ENCODE measurements around the gene STK33.

The STK33 gene

DNA sequence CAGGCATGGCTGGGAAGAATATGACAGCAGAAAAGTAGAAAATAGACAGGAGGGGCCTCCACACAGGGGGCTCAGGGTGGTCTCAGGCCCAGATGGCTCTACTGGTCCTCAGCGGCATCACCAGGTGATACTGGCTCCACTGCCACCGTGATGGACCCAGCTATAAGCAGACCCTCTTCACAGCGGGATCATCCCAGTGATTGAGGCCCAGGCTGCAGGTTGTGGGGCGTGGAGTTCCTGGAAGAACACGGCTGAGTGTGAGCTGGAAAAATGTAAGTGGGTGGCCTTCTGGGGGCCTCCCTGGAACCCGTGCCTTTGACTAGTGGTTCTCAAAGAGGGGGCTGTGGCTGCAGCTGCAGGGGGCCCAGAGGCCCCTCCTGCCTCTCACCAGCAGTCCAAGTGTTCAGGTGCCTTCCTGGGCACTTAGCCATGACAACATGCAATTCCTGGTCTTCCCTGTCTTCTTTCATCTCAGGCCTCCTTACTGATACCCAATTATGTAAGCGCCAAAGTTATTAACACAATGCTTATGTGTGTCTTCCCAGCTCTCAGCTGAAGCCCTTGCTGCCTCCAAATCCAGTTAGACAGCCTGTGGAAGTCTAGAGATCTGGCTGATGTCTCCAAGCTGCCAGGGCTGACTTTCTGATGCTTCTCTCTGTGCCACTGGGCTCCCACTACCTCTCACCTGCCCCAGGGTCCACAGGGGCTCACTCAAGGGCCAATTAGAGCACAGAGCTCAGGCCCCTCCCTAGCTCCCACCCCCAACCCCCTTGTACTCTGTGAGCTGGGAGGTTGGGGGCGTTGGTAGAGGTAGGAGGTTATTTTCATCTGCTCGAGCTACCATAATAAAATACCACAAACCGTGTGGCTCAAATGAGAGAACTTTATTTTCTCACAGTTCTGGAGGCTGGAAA is 220.3 kb downstream of the STK33 start:
- peak; percentile 29 for DNase-seq (ENCODE audit: low spot score)

DNA sequence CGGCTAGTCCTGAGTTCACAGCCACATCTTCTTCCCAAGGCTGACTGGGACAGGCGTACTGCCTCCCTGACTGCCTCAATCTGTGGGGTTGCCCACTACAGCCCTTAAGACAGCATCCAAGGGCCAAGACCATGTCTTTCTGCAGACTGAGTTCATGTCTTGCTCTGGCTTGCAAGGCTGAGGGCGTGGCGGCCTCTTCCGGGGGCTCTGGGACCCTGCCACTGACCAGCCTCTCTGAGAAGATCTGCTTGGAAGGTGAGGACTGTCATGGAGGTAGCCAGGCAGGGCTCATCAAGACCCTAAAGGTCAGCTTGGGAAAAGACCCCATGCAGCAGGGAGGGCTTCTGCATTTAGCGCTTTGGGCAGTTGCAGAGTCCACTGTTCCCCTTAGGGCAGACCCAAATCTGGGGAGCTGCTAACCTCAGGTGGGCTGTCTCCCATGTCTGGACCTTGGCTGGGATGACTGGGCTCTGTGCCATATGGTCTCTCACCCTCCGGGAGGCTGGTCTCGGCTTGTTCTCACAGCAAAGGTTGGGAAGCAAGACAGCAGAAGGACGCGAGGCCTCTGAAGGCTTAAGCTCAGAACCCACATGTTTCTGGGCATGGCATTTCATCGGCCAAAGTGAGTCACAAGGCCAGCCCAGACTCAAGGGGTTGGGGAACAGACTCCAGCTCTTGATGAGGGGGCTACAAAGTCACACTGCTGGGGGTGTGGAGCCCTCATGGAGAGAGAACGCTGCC is 221.2 kb downstream of the STK33 start:
- DNase-seq (ENCODE audit: low spot score), result no peak

- no peak for DNase-seq (ENCODE audit: low spot score)
Measured at GRCh38 chr11:8371516-8371884, 222.5 kb downstream of the STK33 start.

- no peak for DNase-seq (ENCODE audit: low spot score)
Measured at GRCh38 chr11:8370812-8371515, 223.1 kb downstream of the STK33 start.

- no peak for DNase-seq (ENCODE audit: low spot score)
Measured at GRCh38 chr11:8369592-8370205, 224.3 kb downstream of the STK33 start.

GRCh38 chr11:8368772-8369171 is 225.3 kb downstream of the STK33 start:
- DNase-seq (ENCODE audit: low spot score), result no peak

DNA sequence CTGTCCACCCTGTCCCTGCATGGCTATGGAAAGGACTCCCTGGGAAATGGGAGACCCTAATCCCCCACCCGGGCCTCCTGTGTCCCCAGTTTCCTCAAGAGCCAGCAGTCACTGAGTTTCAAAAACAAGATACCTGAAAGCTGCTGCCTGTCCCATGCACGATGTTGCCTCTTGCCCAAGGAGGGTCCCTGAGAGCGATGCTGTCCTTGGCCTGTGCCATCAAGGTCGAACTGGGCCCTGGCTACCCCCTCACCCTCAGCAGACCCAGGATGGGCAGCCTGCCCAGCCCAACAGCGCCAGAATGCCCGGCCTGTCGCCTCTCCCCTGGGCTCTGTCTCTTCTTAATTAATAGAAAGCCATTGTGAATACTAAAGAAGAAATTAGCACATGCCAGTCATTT is 225.8 kb downstream of the STK33 start:
- DNase-seq (ENCODE audit: low spot score), result no peak

DNA sequence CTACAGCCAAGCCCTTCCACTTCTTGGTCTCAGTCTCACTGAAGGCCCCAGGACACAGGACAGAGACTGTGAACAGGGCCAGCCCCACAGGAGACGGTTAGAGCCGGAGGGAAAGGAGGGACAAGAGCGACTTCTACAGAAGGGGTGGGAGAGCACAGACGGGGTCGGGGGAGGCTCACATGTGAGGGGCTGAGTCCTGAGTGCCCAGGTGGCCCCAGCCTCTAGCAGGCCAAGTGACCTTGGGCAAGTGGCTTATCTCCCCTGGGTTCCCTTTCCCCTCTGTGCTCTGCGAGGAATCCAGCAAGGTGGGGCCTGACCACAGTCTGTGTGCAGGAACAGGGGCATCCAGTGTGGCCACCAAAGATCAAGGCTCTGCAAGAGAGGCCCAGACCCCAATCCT is 227.7 kb downstream of the STK33 start:
- no peak for DNase-seq (ENCODE audit: low spot score)

DNA sequence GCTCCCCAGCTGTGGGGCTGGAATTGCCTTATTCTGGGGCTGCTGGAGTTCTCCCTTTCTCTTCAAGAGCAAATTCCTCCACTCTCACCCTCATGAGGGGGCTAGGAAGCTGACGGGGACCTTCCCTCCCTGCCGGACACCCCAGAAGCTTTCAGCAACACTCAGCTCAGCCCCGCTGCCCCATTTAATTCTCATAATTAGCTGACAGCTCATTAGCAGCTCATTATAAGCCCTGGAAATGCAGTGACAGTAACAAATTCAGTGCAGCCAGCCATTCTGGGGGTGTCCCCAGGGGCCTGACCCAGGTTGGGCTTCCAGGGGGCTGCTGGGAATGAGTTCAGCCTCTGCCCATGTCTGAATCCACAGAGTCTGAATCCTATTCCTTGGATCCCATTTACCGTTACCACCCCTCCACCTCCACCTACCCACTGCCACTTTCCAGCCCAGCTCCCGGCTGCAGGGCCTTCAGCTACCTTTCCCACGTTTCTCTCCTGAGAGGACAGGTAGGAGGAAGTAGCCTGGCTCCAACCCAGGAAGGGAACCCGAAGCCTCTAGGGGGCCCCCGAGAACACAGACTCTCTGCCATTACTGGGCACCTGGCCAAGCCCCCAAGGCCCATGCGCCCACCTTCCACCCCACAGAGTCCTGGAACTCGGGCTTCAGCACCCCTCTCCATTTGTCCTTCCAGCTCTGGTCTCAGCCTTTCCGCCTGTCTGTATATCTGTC is 228.6 kb downstream of the STK33 start:
- no peak for DNase-seq (ENCODE audit: low spot score)

GRCh38 chr11:8363921-8364320 is 230.1 kb downstream of the STK33 start:
- DNase-seq (ENCODE audit: low spot score), result no peak

- DNase-seq (ENCODE audit: low spot score), result no peak
Measured at GRCh38 chr11:8362899-8363298, 231.1 kb downstream of the STK33 start.

DNA sequence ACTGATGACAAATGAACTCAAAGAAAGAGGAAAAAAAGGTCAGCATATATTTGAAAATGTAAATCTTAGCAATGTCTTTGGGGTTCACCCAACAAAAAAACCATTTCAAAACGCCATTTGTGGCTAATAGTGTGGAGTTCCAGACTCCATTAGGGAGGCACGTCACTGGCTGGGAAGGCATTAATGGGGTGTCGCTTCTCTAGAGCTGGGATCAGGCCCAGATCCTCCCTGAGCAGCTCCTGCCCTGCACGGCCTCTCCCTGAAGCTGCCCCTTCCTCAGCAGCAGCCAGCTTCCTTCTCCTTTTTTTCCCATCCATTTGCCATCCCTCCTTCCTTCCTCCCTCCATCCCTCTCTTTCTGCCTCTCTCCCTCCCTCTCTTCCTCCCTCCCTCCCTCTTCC is 231.5 kb downstream of the STK33 start:
- DNase-seq (ENCODE audit: low spot score), result no peak

GRCh38 chr11:8361664-8362210 is 232.3 kb downstream of the STK33 start:
- DNase-seq (ENCODE audit: low spot score), result no peak

- DNase-seq (ENCODE audit: low spot score), result no peak
Measured at GRCh38 chr11:8361206-8361605, 232.8 kb downstream of the STK33 start.

DNA sequence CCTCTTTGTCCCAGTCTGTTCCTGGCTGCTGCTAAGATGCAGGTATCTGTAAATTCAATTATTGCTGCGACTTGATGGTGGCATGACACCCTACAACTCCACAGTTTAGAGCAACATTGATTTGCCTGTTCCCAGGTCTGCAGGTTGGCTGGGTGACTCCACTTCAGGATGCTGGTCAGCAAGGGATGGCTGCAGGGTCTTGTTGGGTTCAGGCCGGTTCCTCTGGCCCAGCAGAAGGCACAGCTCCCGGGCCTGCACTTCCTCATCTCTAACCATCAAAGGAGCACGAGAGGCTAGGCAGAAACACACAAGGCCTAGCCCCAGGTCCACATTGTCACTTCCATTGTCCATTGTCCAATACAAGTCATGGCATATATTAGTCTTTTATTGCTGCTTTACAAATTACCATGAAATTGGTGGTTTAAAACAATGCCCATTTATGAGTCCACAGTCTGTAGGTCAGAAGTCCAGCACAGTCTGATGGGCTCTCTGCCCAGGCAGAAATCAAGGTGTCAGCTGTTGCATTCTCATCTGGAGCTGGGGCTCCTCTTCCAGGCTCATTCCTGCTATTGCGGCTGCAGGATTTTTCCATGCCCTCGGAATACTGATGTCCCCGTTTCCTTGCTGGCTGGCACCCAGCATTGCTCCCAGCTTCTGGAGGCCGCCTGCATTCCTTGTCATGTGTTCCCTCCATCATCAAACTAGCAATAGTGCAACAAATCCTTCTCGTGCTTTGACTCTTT is 233.8 kb downstream of the STK33 start:
- DNase-seq (ENCODE audit: low spot score), result no peak

GRCh38 chr11:8359521-8359920 is 234.5 kb downstream of the STK33 start:
- DNase-seq (ENCODE audit: low spot score), result no peak

DNA sequence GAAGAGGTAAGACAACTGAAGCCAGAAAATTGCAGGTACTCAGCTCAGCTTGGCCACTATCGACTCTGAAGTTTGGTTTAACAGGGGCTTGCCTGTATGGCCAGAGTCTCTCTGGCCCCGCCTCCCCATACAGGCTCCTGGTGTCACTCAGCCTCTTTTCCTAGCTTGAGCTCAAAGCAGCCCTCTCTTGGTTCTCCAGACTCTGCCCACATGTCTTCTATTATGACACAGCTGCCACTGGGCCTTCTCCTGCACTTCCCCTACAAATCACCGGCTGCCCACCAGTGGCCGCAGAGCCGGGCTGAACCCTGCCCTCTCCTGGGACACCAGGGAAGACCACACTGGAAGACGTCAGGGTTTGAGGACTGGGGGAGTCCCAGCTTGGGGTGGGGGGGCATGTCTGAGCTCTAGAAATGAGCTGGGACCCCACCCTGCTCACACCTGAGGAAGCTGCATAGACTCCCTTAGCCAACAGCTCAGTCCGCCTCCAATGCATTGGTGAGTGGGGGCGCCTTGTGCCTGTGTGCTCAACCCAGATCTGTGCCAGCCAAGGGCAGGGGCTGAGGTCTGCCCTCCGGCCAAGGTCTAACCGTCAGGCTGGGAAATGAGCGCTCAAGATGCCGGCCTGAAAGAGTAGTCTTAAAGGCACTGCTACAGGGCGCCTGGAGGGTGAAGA is 236.0 kb downstream of the STK33 start:
- DNase-seq (ENCODE audit: low spot score), result no peak

DNA sequence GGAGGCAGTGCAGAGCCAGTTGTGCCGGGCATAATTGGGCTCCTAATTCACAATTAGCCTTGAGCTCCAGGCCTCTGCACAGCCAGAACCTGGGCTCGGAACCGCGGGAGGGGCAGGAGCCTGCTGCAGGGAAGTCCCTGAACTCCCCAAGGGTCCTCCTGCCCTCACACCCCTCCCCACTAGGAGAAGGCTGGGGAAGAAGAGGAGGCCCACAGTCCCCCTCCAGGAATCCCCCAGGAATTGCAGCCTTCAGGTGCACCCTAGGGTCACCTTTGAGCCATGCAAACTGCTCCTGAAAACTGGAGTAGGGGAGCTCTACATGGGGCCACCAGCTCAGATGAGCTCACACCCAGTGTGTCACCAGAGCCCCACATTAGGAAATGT is 236.5 kb downstream of the STK33 start:
- no peak for DNase-seq (ENCODE audit: low spot score)

DNA sequence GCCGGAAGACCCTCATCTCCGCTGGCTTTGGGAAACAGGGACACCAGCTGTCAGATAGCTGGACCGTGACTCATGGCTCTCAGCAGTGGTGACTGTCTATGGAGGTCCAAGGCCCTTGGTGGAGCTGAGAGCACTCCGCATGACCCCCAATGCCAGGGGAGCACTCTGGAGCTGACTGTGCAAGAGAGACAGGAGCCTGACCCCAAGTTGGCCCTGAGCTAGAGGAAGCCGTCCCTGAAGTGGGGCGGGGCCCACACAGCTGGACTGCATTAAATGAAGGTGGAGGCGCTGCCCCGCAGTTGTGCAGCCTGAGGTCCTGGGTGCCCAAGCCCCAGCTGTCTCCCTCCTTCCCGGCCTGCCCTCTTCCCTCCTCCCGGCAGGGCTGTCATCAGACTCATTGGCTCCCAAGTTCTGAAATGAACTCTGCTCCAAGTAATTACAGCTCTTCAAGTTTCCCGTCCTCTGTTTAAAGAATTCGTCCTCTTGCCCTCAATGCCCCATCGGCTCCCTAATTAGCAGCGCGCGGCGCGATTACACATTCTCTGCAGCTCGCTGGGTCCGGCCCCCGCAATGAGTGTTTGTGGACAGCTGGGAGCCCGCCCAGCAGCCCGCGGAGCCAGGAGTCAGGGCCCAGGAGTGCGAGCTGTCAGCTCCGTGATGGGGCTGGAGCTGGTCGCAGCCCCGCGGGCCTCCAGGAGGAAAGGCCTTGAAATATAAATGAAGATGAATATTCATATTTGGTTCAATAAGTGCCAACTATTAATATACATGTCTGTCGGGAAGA is 237.1 kb downstream of the STK33 start:
- DNase-seq (ENCODE audit: low spot score), result no peak
